Measurements from ENCODE around the gene SPEN.
"Not testable (repeated sequence)": the region's sequence is repeated elsewhere in the genome, so short reads cannot be mapped to it uniquely, and the experiment has no call there.

Gene SPEN

GRCh38 chr1:15977947-15978346 is 130.4 kb downstream of the SPEN start:
- DNase-seq (ENCODE audit: low read depth in 1 of 2, low spot score in 1 of 2): not testable (repeated sequence)

- DNase-seq (ENCODE audit: low read depth in 1 of 2, low spot score in 1 of 2): no peak
Measured at GRCh38 chr1:15981679-15982078, 134.2 kb downstream of the SPEN start.

DNA sequence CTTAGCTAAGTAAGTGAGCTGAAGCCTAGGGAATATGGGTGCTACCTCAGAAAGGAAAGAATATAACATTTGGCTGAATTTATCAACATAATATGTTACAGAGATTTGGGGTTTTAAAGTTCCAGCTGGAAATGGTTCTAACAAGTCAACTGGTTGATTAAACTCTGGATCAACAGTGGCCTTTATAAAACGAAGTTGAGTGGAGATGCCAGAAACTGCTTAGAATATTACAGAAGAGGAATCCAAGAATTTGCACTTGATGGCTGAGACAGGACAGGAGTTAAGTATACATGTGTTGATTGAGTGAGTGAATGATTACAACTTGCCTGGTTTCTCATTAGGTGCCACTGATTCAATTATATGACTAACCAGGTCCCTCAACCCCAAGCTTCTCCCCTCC is 135.8 kb downstream of the SPEN start:
- DNase-seq (ENCODE audit: low read depth in 1 of 2, low spot score in 1 of 2): no peak

DNA sequence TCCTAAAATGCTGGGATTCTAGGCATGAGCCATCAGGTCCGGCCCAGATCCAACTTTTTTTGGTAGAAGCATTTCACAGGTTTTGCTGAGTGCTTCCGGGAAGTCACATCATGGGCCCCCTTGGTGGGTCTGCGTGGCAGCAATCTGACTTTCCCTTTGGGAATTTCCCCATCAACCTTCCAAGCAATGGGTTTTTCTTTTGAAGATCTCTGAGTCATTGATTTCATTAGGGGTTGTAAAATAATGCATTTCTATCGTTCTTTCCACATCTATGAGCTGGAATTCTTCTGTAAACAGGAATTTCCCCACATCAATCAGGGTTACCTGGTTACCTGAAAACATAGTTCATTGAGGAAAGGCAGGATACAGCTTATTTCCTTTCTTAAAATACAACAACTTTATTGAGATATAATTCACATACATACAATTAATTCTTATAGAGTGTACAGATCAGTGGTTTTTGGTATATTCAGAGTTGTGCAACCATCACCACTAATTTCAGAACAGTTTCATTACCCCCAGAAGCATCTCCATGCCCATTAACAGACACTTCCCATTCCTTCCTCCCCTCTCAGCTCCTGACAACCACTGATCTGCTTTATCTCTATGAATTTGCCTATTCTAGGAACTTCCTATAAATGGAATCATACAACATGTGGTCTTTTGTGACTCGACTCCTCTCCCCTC is 138.2 kb downstream of the SPEN start:
- DNase-seq (ENCODE audit: low read depth in 1 of 2, low spot score in 1 of 2): no peak

- DNase-seq (ENCODE audit: low read depth in 1 of 2, low spot score in 1 of 2): no peak
Measured at GRCh38 chr1:15988856-15989736, 141.6 kb downstream of the SPEN start.

GRCh38 chr1:15989776-15990175 is 142.3 kb downstream of the SPEN start:
- no peak for DNase-seq (ENCODE audit: low read depth in 1 of 2, low spot score in 1 of 2)
